ENCODE data around the gene CEMIP.
"Not testable (repeated sequence)": the region's sequence is repeated elsewhere in the genome, so short reads cannot be mapped to it uniquely, and the experiment has no call there.

CEMIP gene

DNA sequence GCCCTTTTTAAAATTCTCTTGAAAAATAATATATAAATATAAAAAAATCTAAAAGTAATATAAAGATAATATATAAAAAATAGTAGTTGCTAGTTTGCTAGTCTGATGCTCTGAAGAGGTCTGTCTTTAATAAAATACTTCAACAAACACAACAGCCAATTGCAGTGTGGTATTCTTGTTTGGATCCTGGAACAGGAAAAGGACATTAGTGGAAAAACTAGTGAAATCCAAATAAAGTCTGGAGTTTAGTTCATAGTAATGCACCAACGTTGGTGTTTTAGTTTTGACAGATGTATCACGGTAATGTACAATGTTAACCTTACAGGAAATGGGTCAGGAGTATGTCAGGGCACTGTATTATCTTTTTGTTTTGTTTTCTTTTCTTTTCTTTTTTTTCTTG lies 26.0 kb upstream of the CEMIP start:
- in situ Hi-C loops (cut with HindIII; ENCODE audit: low sequenced_read_pairs), result no loop called here
- DNase-seq (ENCODE audit: low read depth, low spot score), result no peak
- H3K4me3 ChIP-seq (ENCODE audit: low read depth, low read length), result no peak overlapping the region
- no peak for TF ChIP-seq CTCF (IDR thresholded peaks at IDR 0.05; ENCODE audit: low read depth, low read length)

DNA sequence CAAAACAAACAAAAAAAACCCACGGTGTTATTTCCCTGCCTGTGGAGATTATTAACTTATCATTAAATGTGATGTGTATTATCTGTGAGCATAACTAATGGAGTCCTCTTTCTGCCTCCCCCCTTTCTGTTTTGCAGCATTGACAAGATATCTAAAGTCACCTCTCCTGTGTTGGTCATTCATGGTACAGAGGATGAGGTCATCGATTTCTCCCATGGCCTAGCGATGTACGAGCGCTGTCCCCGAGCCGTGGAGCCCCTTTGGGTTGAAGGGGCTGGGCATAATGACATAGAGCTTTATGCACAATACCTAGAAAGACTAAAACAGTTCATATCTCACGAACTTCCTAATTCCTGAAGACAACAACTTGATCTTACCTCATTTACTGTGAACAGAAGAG lies 25.2 kb upstream of the CEMIP start:
- in situ Hi-C loops (cut with HindIII; ENCODE audit: low sequenced_read_pairs), result no loop called here
- no peak for TF ChIP-seq CTCF (IDR thresholded peaks at IDR 0.05; ENCODE audit: low read depth, low read length)
- no peak overlapping the region for H3K4me3 ChIP-seq (ENCODE audit: low read depth, low read length)
- no peak for DNase-seq (ENCODE audit: low read depth, low spot score)

- no peak overlapping the region for H3K4me3 ChIP-seq (ENCODE audit: low read depth, low read length)
- in situ Hi-C loops (cut with HindIII; ENCODE audit: low sequenced_read_pairs), result no loop called here
- TF ChIP-seq CTCF (IDR thresholded peaks at IDR 0.05; ENCODE audit: low read depth, low read length), result no peak
- no peak for DNase-seq (ENCODE audit: low read depth, low spot score)
These were observed 23.3 kb upstream of the CEMIP start for GRCh38 chr15:80755885-80756284.

- in situ Hi-C loops (cut with HindIII; ENCODE audit: low sequenced_read_pairs), result no loop called here
- H3K4me3 ChIP-seq (ENCODE audit: low read depth, low read length), result no peak overlapping the region
- no peak for DNase-seq (ENCODE audit: low read depth, low spot score)
- no peak for TF ChIP-seq CTCF (IDR thresholded peaks at IDR 0.05; ENCODE audit: low read depth, low read length)
These were observed 20.9 kb upstream of the CEMIP start for GRCh38 chr15:80758130-80758745.

DNA sequence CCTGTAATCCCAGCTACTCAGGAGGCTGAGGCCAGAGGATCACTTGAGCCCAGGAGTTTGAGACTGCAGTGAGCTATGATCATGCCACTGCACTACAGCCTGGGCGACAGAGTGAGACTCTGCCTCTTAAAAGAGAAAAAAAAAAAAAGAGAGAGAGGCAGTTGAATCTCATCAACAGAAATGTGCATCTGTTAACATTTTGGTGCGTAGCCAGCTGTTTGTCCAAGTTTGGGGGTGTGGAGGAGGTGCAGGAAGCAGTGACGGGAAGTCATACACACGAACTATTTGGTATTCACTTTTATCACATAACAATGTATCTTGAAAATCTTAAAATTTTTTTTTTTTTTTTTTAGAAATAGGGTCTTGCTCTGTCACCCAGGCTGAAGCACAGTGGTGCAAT lies 18.2 kb upstream of the CEMIP start:
- H3K4me3 ChIP-seq (ENCODE audit: low read depth, low read length), result no peak overlapping the region
- in situ Hi-C loops (cut with HindIII; ENCODE audit: low sequenced_read_pairs), result no loop called here
- TF ChIP-seq CTCF (IDR thresholded peaks at IDR 0.05; ENCODE audit: low read depth, low read length), result no peak
- DNase-seq (ENCODE audit: low read depth, low spot score), result no peak

GRCh38 chr15:80761754-80762153 lies 17.4 kb upstream of the CEMIP start:
- DNase-seq (ENCODE audit: low read depth, low spot score), result no peak
- TF ChIP-seq CTCF (IDR thresholded peaks at IDR 0.05; ENCODE audit: low read depth, low read length), result no peak
- no peak overlapping the region for H3K4me3 ChIP-seq (ENCODE audit: low read depth, low read length)
- in situ Hi-C loops (cut with HindIII; ENCODE audit: low sequenced_read_pairs), result no loop called here

GRCh38 chr15:80763235-80763634 lies 15.9 kb upstream of the CEMIP start:
- H3K4me3 ChIP-seq (ENCODE audit: low read depth, low read length); DNase-seq (ENCODE audit: low read depth, low spot score); in situ Hi-C loops (cut with HindIII; ENCODE audit: low sequenced_read_pairs): not testable (repeated sequence)

Data from astrocyte of the spinal cord (primary cell).